K562 (cell line): ENCODE data around the gene TMEM50B. TPM values are rescaled to one million over a fixed set of nuclear protein-coding genes. Genes with fewer than 3 reads are reported as not detected.

ENCODE experiments used
- ADNP ChIP-seq: fragments of 200-800 bp; sonication (Bioruptor generic); IDR thresholded peaks from 2 replicates; pipeline ENCODE4 v1.6.1; 2016; ENCODE audit warnings: missing genetic modification characterization, missing compliant biosample characterization
- CREB3L1 ChIP-seq: fragments of 450-650 bp; IDR thresholded peaks from 2 replicates; pipeline ENCODE4 v1.6.1; 2014; ENCODE audit warnings: low read depth, mild to moderate bottlenecking, moderate library complexity, borderline replicate concordance
- MCM3 ChIP-seq: fragments of 450-650 bp; IDR thresholded peaks from 2 replicates; pipeline ENCODE4 v1.6.1; 2016
- MEF2A ChIP-seq: IDR thresholded peaks from 2 replicates; pipeline ENCODE4 v1.6.1; 2011; ENCODE audit warnings: low read depth, mild to moderate bottlenecking, low read length, moderate library complexity; ENCODE audit not compliant: control insufficient read depth
- NFYB ChIP-seq: IDR thresholded peaks from 2 replicates; pipeline ENCODE4 v1.6.1; 2011; ENCODE audit warnings: mild to moderate bottlenecking, moderate library complexity; ENCODE audit not compliant: insufficient read length; ENCODE audit errors: extremely low read depth
- NKRF ChIP-seq: fragments of 450-650 bp; IDR thresholded peaks from 2 replicates; pipeline ENCODE4 v1.6.1; 2016; ENCODE audit warnings: borderline replicate concordance
- NUFIP1 ChIP-seq: fragments of 450-650 bp; IDR thresholded peaks from 2 replicates; pipeline ENCODE4 v1.6.1; 2018; ENCODE audit not compliant: partially characterized antibody
- POLR2G ChIP-seq: fragments of 200-400 bp; formaldehyde crosslinking; IDR thresholded peaks from 2 replicates; pipeline ENCODE4 v1.6.1; 2017; ENCODE audit warnings: low read depth, mild to moderate bottlenecking, antibody characterized with exemption, low read length, moderate library complexity
- RAD51 ChIP-seq: fragments of 450-650 bp; IDR thresholded peaks from 2 replicates; pipeline ENCODE4 v1.7.1; 2016; ENCODE audit warnings: low read depth, mild to moderate bottlenecking, borderline replicate concordance
- SAFB ChIP-seq: fragments of 200-400 bp; formaldehyde crosslinking; IDR thresholded peaks from 2 replicates; pipeline ENCODE4 v1.6.1; 2017; ENCODE audit warnings: low read depth, low read length, borderline replicate concordance
- STAT5B ChIP-seq: fragments of 250-450 bp; sonication (Bioruptor Pico); IDR thresholded peaks from 2 replicates; pipeline ENCODE4 v1.8.0; 2021; ENCODE audit warnings: mild to moderate bottlenecking, inconsistent platforms
- TCFL5 ChIP-seq: fragments of 250-450 bp; sonication (Bioruptor Pico); conservative IDR thresholded peaks from 2 replicates; pipeline ENCODE4 v1.6.1; 2021; ENCODE audit warnings: mild to moderate bottlenecking, moderate library complexity, matching md5 sums
- TSC22D4 ChIP-seq: fragments of 450-650 bp; IDR thresholded peaks from 2 replicates; pipeline ENCODE4 v1.6.1; 2016; ENCODE audit warnings: missing genetic modification characterization, missing biosample characterization, control low read depth
- XRCC3 ChIP-seq: fragments of 450-650 bp; IDR thresholded peaks from 2 replicates; pipeline ENCODE4 v1.6.1; 2017; ENCODE audit warnings: mild to moderate bottlenecking, moderate library complexity
- ZNF253 ChIP-seq: fragments of 250-450 bp; sonication (Bioruptor Pico); conservative IDR thresholded peaks from 2 replicates; pipeline ENCODE4 v1.6.1; 2021; ENCODE audit warnings: mild to moderate bottlenecking
- ZNF408 ChIP-seq: fragments of 250-450 bp; sonication (Bioruptor Pico); IDR thresholded peaks from 2 replicates; pipeline ENCODE4 v1.4.0; 2020; ENCODE audit warnings: low read depth, mild to moderate bottlenecking, moderate library complexity
- ZNF518B ChIP-seq: fragments of 250-450 bp; sonication (Bioruptor Pico); IDR thresholded peaks from 2 replicates; pipeline ENCODE4 v1.5.0; 2021; ENCODE audit warnings: mild to moderate bottlenecking, moderate library complexity
- ZNF583 ChIP-seq: fragments of 250-450 bp; sonication (Bioruptor Pico); IDR thresholded peaks from 2 replicates; pipeline ENCODE4 v1.4.0; 2020
- ZNF79 ChIP-seq: fragments of 250-450 bp; sonication (Bioruptor Pico); IDR thresholded peaks from 2 replicates; pipeline ENCODE4 v1.4.0; 2020; ENCODE audit warnings: low read depth, mild to moderate bottlenecking, moderate library complexity
- polyA plus RNA-seq, 8 experiments: library from polyadenylated mRNA; depleted of rRNA in 4 of 8; stranded (reverse) in 5 of 8; unstranded in 3 of 8; fragments of >200 nt; fragmentation: Nextera tagmentation in 2 of 8; fragmentation: Illumina TruSeq in 1 of 8; extraction: Ambion mirVana in 2 of 8; extraction: Trizol in 1 of 8; gene quantifications; 2 replicates each; pipeline versions ENCODE4 v1.2.1 to v1.2.3, GENCODE V29; 2011 to 2014; ENCODE audit warnings: inconsistent platforms in 1 of 8, missing spikeins in 1 of 8
- total RNA-seq, 7 experiments: library from RNA; depleted of rRNA in 6 of 7; stranded (reverse); fragments of >200 nt in 6 of 7; fragmentation: Illumina TruSeq in 2 of 7; extraction: Trizol in 2 of 7; gene quantifications; 2 replicates each; pipeline versions ENCODE4 v1.2.1 to v1.2.3, GENCODE V29; 2011 to 2021; ENCODE audit warnings: low replicate concordance in 1 of 7

Gene TMEM50B
- total and polyA plus RNA-seq, 9 of the 15 experiments (the other 6 are each of a cell fraction or from before 2014, with no cell fraction given) = 20.5 to 64.6 (median 28.9) TPM

- peak; percentile 26; the same call in 1 of the 2 replicates for TF ChIP-seq NKRF
- TF ChIP-seq ZNF79 (CRISPR knock-in tag) = no peak
- TF ChIP-seq MEF2A = no peak
- no peak for TF ChIP-seq STAT5B (CRISPR knock-in tag)
- no peak for TF ChIP-seq MCM3
- no peak for TF ChIP-seq TSC22D4 (tag)
- TF ChIP-seq ZNF583 (CRISPR knock-in tag) = no peak
- no peak for TF ChIP-seq NUFIP1
- TF ChIP-seq POLR2G = peak; percentile 98
- peak; percentile 65; the same call in 1 of the 2 replicates for TF ChIP-seq SAFB
- TF ChIP-seq ZNF408 = no peak
- no peak for TF ChIP-seq TCFL5 (CRISPR knock-in tag)
- TF ChIP-seq NFYB = peak; percentile 11
- no peak for TF ChIP-seq ADNP (tag)
- TF ChIP-seq XRCC3 = no peak
- no peak for TF ChIP-seq RAD51
- 0 out of 2 replicates have a peak, but pooled peaks have one; percentile 35 for TF ChIP-seq CREB3L1
- no peak for TF ChIP-seq ZNF253 (CRISPR knock-in tag)
- TF ChIP-seq ZNF518B (CRISPR knock-in tag) = no peak
Measured at GRCh38 chr21:33479679-33480480, at the start of gene TMEM50B (continued).
